SK-N-SH (cell line): Measurements from ENCODE around the gene CAVIN3. TPM values are rescaled to one million over a fixed set of nuclear protein-coding genes. Genes with fewer than 3 reads are reported as not detected.

Source experiments
- CTCF ChIA-PET: fragments of 300-600, 350-600 bp; formaldehyde crosslinking; extraction: SDS; loops from one replicate; lab custom pipeline; 2021; lab: Yijun Ruan, JAX
- POLR2A ChIA-PET: fragments of 350-600 bp; sonication (Branson Sonifier 250); formaldehyde crosslinking; extraction: SDS; loops from one replicate; lab custom pipeline; 2020; ENCODE audit warnings: antibody characterized with exemption, inconsistent platforms; lab: Yijun Ruan, JAX
- DNase-seq: peaks from one replicate; pipeline ENCODE4 v3.0.0; 2012
- H2AFZ ChIP-seq: fragments of 200-600 bp; sonication (generic); 2 replicates; pipeline ENCODE4 v1.8.1; 2016; ENCODE audit warnings: antibody characterized with exemption, mild to moderate bottlenecking, low read depth
- H3F3A ChIP-seq: fragments of 200-600 bp; sonication (generic); replicated peaks from 2 replicates; pipeline ENCODE3; 2016; ENCODE audit warnings: antibody characterized with exemption, mild to moderate bottlenecking; ENCODE audit not compliant: insufficient read depth
- H3K27ac ChIP-seq, 2 experiments: fragments of 200-500 bp in 1 of 2; fragments of 200-600 bp in 1 of 2; sonication (Bioruptor generic) in 1 of 2; sonication (generic), shearing (Covaris generic) in 1 of 2; 2 replicates each; pipeline versions ENCODE4 v1.5.1 to v1.6.1; 2014 to 2016; ENCODE audit warnings: low read depth in 2 of 2, inconsistent platforms in 1 of 2, low read length in 1 of 2, mild to moderate bottlenecking in 1 of 2, mixed read lengths in 1 of 2
- H3K27me3 ChIP-seq: fragments of 200-600 bp; sonication (generic), shearing (Covaris generic); 2 replicates; pipeline ENCODE4 v1.6.1; 2016; ENCODE audit warnings: mixed run types; ENCODE audit not compliant: insufficient read depth
- H3K36me3 ChIP-seq, 2 experiments: fragments of 200-500 bp in 1 of 2; fragments of 200-600 bp in 1 of 2; sonication (Bioruptor generic) in 1 of 2; sonication (generic) in 1 of 2; replicated peaks in 1 of 2; 2 replicates each; pipeline versions ENCODE3 to v1.5.1; 2014 to 2016; ENCODE audit warnings: low read length in 1 of 2, mild to moderate bottlenecking in 1 of 2; ENCODE audit not compliant: insufficient read depth in 2 of 2, control insufficient read depth in 1 of 2
- H3K4me1 ChIP-seq, 2 experiments: fragments of 200-500 bp in 1 of 2; fragments of 200-600 bp in 1 of 2; sonication (Bioruptor generic) in 1 of 2; sonication (generic), shearing (Covaris generic) in 1 of 2; 2 replicates each; pipeline versions ENCODE4 v1.5.1 to v1.6.1; 2014 to 2016; ENCODE audit warnings: low read depth in 1 of 2, low read length in 1 of 2, mixed run types in 1 of 2; ENCODE audit not compliant: insufficient read depth in 2 of 2, control insufficient read depth in 1 of 2
- H3K4me2 ChIP-seq: fragments of 200-600 bp; sonication (generic), shearing (Covaris generic); 2 replicates; pipeline ENCODE4 v1.6.1; 2017; ENCODE audit warnings: mixed run types
- H3K4me3 ChIP-seq, 2 experiments: fragments of 200-500 bp in 1 of 2; fragments of 200-600 bp in 1 of 2; sonication (Bioruptor generic) in 1 of 2; sonication (generic), shearing (Covaris generic) in 1 of 2; 2 replicates each; pipeline versions ENCODE4 v1.5.1 to v1.8.1; 2014 to 2016; ENCODE audit warnings: low read depth in 2 of 2, inconsistent platforms in 1 of 2, low read length in 1 of 2, mild to moderate bottlenecking in 1 of 2, mixed read lengths in 1 of 2, moderate library complexity in 1 of 2
- H3K79me2 ChIP-seq: fragments of 200-600 bp; sonication (generic); 2 replicates; pipeline ENCODE4 v1.8.1; 2017; ENCODE audit warnings: mild to moderate bottlenecking; ENCODE audit not compliant: insufficient read depth
- H3K9ac ChIP-seq: fragments of 200-600 bp; sonication (generic); 2 replicates; pipeline ENCODE4 v1.6.1; 2017; ENCODE audit warnings: mixed run types
- H3K9me2 ChIP-seq: fragments of 200-600 bp; sonication (generic); 2 replicates; pipeline ENCODE4 v1.6.1; 2017; ENCODE audit warnings: mixed run types
- H3K9me3 ChIP-seq: fragments of 200-600 bp; sonication (generic); 2 replicates; pipeline ENCODE4 v1.6.1; 2017; ENCODE audit warnings: mixed run types, mild to moderate bottlenecking, moderate library complexity
- H4K20me1 ChIP-seq: fragments of 200-600 bp; sonication (generic); 2 replicates; pipeline ENCODE4 v1.6.1; 2017; ENCODE audit warnings: mild to moderate bottlenecking, mixed run types; ENCODE audit not compliant: insufficient read depth
- CHD2 ChIP-seq: fragments of 150-350 bp; IDR thresholded peaks from 2 replicates; pipeline ENCODE4 v1.6.1; 2018; ENCODE audit warnings: low read length; ENCODE audit not compliant: partially characterized antibody
- CTCF ChIP-seq: fragments of 200-600 bp; sonication (generic); IDR thresholded peaks from 2 replicates; pipeline ENCODE4 v1.6.1; 2017; ENCODE audit warnings: antibody characterized with exemption, mild to moderate bottlenecking, moderate library complexity
- FOXJ3 ChIP-seq: sonication (generic); formaldehyde crosslinking; IDR thresholded peaks from 2 replicates; pipeline ENCODE4 v1.5.1; 2020; ENCODE audit warnings: mild to moderate bottlenecking, missing genetic modification reagents
- GATA2 ChIP-seq: sonication (generic); formaldehyde crosslinking; IDR thresholded peaks from 2 replicates; pipeline ENCODE4 v1.5.0; 2020; ENCODE audit warnings: mild to moderate bottlenecking, missing genetic modification reagents
- IRF3 ChIP-seq: fragments of 150-350 bp; IDR thresholded peaks from 2 replicates; pipeline ENCODE4 v1.6.1; 2016; ENCODE audit warnings: mild to moderate bottlenecking, low read depth, low read length
- JUND ChIP-seq: IDR thresholded peaks from 2 replicates; pipeline ENCODE4 v1.4.0; 2012
- MAX ChIP-seq: IDR thresholded peaks from 2 replicates; pipeline ENCODE4 v1.4.0; 2012; ENCODE audit warnings: low read depth
- MEF2A ChIP-seq: IDR thresholded peaks from 2 replicates; pipeline ENCODE4 v1.4.0; 2012; ENCODE audit warnings: low read depth, borderline replicate concordance
- MXI1 ChIP-seq: IDR thresholded peaks from 2 replicates; pipeline ENCODE4 v1.6.1; 2012; ENCODE audit warnings: mild to moderate bottlenecking, low read depth, low read length, improper control_type of control experiment
- RCOR1 ChIP-seq: fragments of 150-350 bp; IDR thresholded peaks from 2 replicates; pipeline ENCODE4 v1.6.1; 2017; ENCODE audit warnings: antibody characterized with exemption, low read length
- REST ChIP-seq: IDR thresholded peaks from 2 replicates; pipeline ENCODE4 v1.6.1; 2012; ENCODE audit warnings: mild to moderate bottlenecking, low read depth, low read length, moderate library complexity
- RFX5 ChIP-seq: IDR thresholded peaks from 2 replicates; pipeline ENCODE4 v1.6.1; 2012; ENCODE audit warnings: mild to moderate bottlenecking, improper control_type of control experiment, low read length
- RXRA ChIP-seq: IDR thresholded peaks from 2 replicates; pipeline ENCODE4 v1.4.0; 2012; ENCODE audit warnings: low read depth, mild to moderate bottlenecking, borderline replicate concordance
- TAF1 ChIP-seq: IDR thresholded peaks from 2 replicates; pipeline ENCODE4 v1.6.1; 2012; ENCODE audit warnings: low read depth, mild to moderate bottlenecking, low read length, moderate library complexity, borderline replicate concordance
- TEAD4 ChIP-seq: IDR thresholded peaks from 2 replicates; pipeline ENCODE4 v1.4.0; 2012; ENCODE audit warnings: mild to moderate bottlenecking, borderline replicate concordance; ENCODE audit not compliant: insufficient read depth
- USF1 ChIP-seq: IDR thresholded peaks from 2 replicates; pipeline ENCODE4 v1.4.0; 2012; ENCODE audit warnings: low read depth, borderline replicate concordance
- YY1 ChIP-seq: IDR thresholded peaks from 2 replicates; pipeline ENCODE4 v1.4.0; 2012; ENCODE audit warnings: low read depth, mild to moderate bottlenecking
- WGBS: methylation state at CpG from one replicate; pipeline ENCODE4 v1.1.6; 2017; ENCODE audit warnings: low lambda C conversion rate; 5-methylcytosine and 5-hydroxymethylcytosine counted together
- polyA plus RNA-seq, 3 experiments: library from polyadenylated mRNA; depleted of rRNA; stranded (reverse); fragments of >200 nt; gene quantifications; 2 replicates each; pipeline ENCODE4 v1.2.3, GENCODE V29; 2012

The CAVIN3 gene
- polyA plus RNA-seq, 1 of the 3 experiments (the other 2 are of a cell fraction) = 23.5 TPM

- H2AFZ ChIP-seq = peak overlapping the region; percentile 68; the same call in 1 of the 2 replicates
- H3K4me3 ChIP-seq = no peak overlapping the region
- H3K9me3 ChIP-seq = no peaks in the 10 kb centered on the region
- no peaks in the 10 kb centered on the region for H3K9me2 ChIP-seq
- H3K9ac ChIP-seq = peak overlapping the region; percentile 48; the same call in 1 of the 2 replicates
- POLR2A ChIA-PET = no interaction called here
- no peaks in the 10 kb centered on the region for H4K20me1 ChIP-seq
- no peak for DNase-seq
- TF ChIP-seq YY1 (no peak), USF1 (no peak), CHD2 (no peak), RXRA (no peak), REST (no peak), TAF1 (no peak)
- CTCF ChIA-PET = interaction anchor here (0.9 to 2.4 kb wide), 3 partner anchors 32 to 70 kb away, joined by 3 to 10 read pairs (median 6); no protein-coding TSS in a partner anchor
- H3K36me3 ChIP-seq = no peaks in the 10 kb centered on the region
- no peaks in the 10 kb centered on the region for H3K79me2 ChIP-seq
- H3F3A ChIP-seq = peaks cover 3% of the 10 kb centered on the region
- H3K27me3 ChIP-seq = no peaks in the 10 kb centered on the region
- peaks cover 0 to 8% of the 10 kb centered on the region in 2 experiments; a peak in 1 of 4 replicates for H3K4me1 ChIP-seq
- H3K27ac ChIP-seq = peak overlapping the region in 1 of 2 experiments; percentile 73; a peak in 2 of 4 replicates
- 76% methylated on average over 12 of the region's 12 CpGs for WGBS
- H3K4me2 ChIP-seq = no peak overlapping the region
Observed at GRCh38 chr11:6321356-6321755, 1.1 kb upstream of the CAVIN3 start.

- H3K4me2 ChIP-seq = peak overlapping the region; percentile 58; the same call in 1 of the 2 replicates
- peak overlapping the region in 1 of 2 experiments; percentile 73; a peak in 2 of 4 replicates for H3K27ac ChIP-seq
- peak overlapping the region; percentile 48; the same call in 1 of the 2 replicates for H3K9ac ChIP-seq
- no peaks in the 10 kb centered on the region for H3K27me3 ChIP-seq
- WGBS = 46% methylated on average over 20 of the region's 50 CpGs
- ChIA-PET CTCF (interaction anchor here (1.6 to 1.8 kb wide), 2 partner anchors 34 to 69 kb away, joined by 5 to 7 read pairs; no protein-coding TSS in a partner anchor), POLR2A (no interaction called here)
- no peaks in the 10 kb centered on the region for H3K9me3 ChIP-seq
- H3K4me3 ChIP-seq = peak overlapping the region; percentile 26 to 32; a peak in 3 of 4 replicates
- no peaks in the 10 kb centered on the region for H4K20me1 ChIP-seq
- H3K4me1 ChIP-seq = peaks cover 0 to 8% of the 10 kb centered on the region in 2 experiments; a peak in 1 of 4 replicates
- H3K36me3 ChIP-seq = no peaks in the 10 kb centered on the region
- peak overlapping the region; percentile 68; the same call in 1 of the 2 replicates for H2AFZ ChIP-seq
- TF ChIP-seq TEAD4 (no peak), GATA2 (CRISPR knock-in tag) (no peak), IRF3 (no peak), MXI1 (no peak), FOXJ3 (CRISPR knock-in tag) (no peak), RFX5 (no peak), CTCF (no peak), TAF1 (no peak), MAX (no peak; the same call in 1 of the 2 replicates), RCOR1 (no peak), CHD2 (no peak), YY1 (no peak), MEF2A (no peak), JUND (no peak)
- H3K9me2 ChIP-seq = no peaks in the 10 kb centered on the region
- no peaks in the 10 kb centered on the region for H3K79me2 ChIP-seq
- peak; percentile 35 for DNase-seq
- H3F3A ChIP-seq = peaks cover 3% of the 10 kb centered on the region
Observed at GRCh38 chr11:6319704-6320410, 444 bp downstream of the CAVIN3 start.
